H1 (cell line): Measurements from ENCODE around the gene GET3. TPM values are rescaled to one million over a fixed set of nuclear protein-coding genes. Genes with fewer than 3 reads are reported as not detected.

ENCODE experiments used
- CTCF ChIA-PET: fragments of 300-600 bp; sonication (Branson Sonifier 250); formaldehyde crosslinking; loops from one replicate; lab custom pipeline; 2021; ENCODE audit not compliant: partially characterized antibody; lab: Charles Lee
- POLR2A ChIA-PET: fragments of 300-600 bp; sonication (Branson Sonifier 250); formaldehyde crosslinking; loops from one replicate; lab custom pipeline; 2021; ENCODE audit warnings: inconsistent platforms; ENCODE audit not compliant: partially characterized antibody; lab: Charles Lee
- DNase-seq, 2 experiments: peaks; one replicate each; pipeline versions ENCODE4 v3.0.0 to v3.0.0-alpha.2; 2010 to 2022; ENCODE audit warnings: low spot score in 2 of 2, low read depth in 1 of 2, mixed read lengths in 1 of 2
- FAIRE-seq: peaks from 2 replicates; lab custom pipeline; 2011; peaks lifted over from hg19 to GRCh38; lab: Jason Lieb, UNC
- H2AFZ ChIP-seq: 2 replicates; pipeline ENCODE4 v1.8.1; 2012; ENCODE audit warnings: low read length, inconsistent platforms
- H2AK5ac ChIP-seq: 2 replicates; pipeline ENCODE4 v1.6.1; 2013; ENCODE audit warnings: low read depth, low read length
- H2BK120ac ChIP-seq: replicated peaks from 2 replicates; pipeline ENCODE3; 2013; ENCODE audit warnings: low read depth, low read length, inconsistent platforms
- H2BK12ac ChIP-seq: 2 replicates; pipeline ENCODE4 v1.6.1; 2013; ENCODE audit warnings: low read depth, low read length
- H2BK15ac ChIP-seq: 2 replicates; pipeline ENCODE4 v1.6.1; 2013; ENCODE audit warnings: low read length
- H2BK20ac ChIP-seq: 2 replicates; pipeline ENCODE4 v1.6.1; 2013; ENCODE audit warnings: low read length
- H2BK5ac ChIP-seq: 2 replicates; pipeline ENCODE4 v1.6.1; 2013; ENCODE audit warnings: low read depth, low read length
- H3K14ac ChIP-seq: 2 replicates; pipeline ENCODE4 v1.6.1; 2013; ENCODE audit warnings: inconsistent platforms; ENCODE audit not compliant: insufficient read length
- H3K18ac ChIP-seq: 2 replicates; pipeline ENCODE4 v1.6.1; 2013; ENCODE audit warnings: low read length; ENCODE audit errors: extremely low read depth
- H3K23ac ChIP-seq: 2 replicates; pipeline ENCODE4 v1.6.1; 2013; ENCODE audit warnings: inconsistent platforms; ENCODE audit not compliant: insufficient read length
- H3K23me2 ChIP-seq: 2 replicates; pipeline ENCODE4 v1.6.1; 2013; ENCODE audit warnings: low read depth, low read length
- H3K27ac ChIP-seq: 2 replicates; pipeline ENCODE4 v1.6.1; 2011; ENCODE audit warnings: low read depth, low read length, inconsistent platforms
- H3K27me3 ChIP-seq, 4 experiments: replicated peaks in 1 of 4; 1 replicate in 1 of 4; 2 replicates in 3 of 4; pipeline versions ENCODE4 v1.6.1 to v1.8.1; 2011 to 2013; ENCODE audit warnings: low read length in 3 of 4, mild to moderate bottlenecking in 3 of 4, inconsistent platforms in 2 of 4, mixed read lengths in 2 of 4, moderate library complexity in 1 of 4; ENCODE audit not compliant: control insufficient read depth in 3 of 4, insufficient read depth in 3 of 4; ENCODE audit errors: extremely low read depth in 1 of 4
- H3K36me3 ChIP-seq, 4 experiments: 2 replicates each; pipeline versions ENCODE4 v1.6.1 to v1.8.1; 2011 to 2013; ENCODE audit warnings: mild to moderate bottlenecking in 4 of 4, low read length in 3 of 4, moderate library complexity in 2 of 4, control low read depth in 1 of 4, inconsistent platforms in 1 of 4; ENCODE audit not compliant: insufficient read depth in 4 of 4, control insufficient read depth in 2 of 4
- H3K4ac ChIP-seq: replicated peaks from 2 replicates; pipeline ENCODE3; 2013; ENCODE audit warnings: low read length, low read depth, mixed read lengths, inconsistent platforms; ENCODE audit not compliant: insufficient read length
- H3K4me1 ChIP-seq, 4 experiments: replicated peaks in 1 of 4; 1 replicate in 1 of 4; 2 replicates in 3 of 4; pipeline versions ENCODE4 v1.6.1 to v1.8.1; 2011 to 2013; ENCODE audit warnings: low read length in 3 of 4, inconsistent platforms in 2 of 4, mixed read lengths in 1 of 4; ENCODE audit not compliant: insufficient read depth in 4 of 4, control insufficient read depth in 3 of 4
- H3K4me2 ChIP-seq, 2 experiments: 2 replicates each; pipeline versions ENCODE4 v1.6.1 to v1.8.1; 2011 to 2013; ENCODE audit warnings: low read depth in 2 of 2, low read length in 2 of 2, control low read depth in 1 of 2, inconsistent platforms in 1 of 2, mild to moderate bottlenecking in 1 of 2; ENCODE audit not compliant: insufficient read depth in 1 of 2
- H3K4me3 ChIP-seq, 4 experiments: fragments of 200-600, 300-600 bp in 1 of 4; sonication (generic), shearing (Covaris generic), sonication (Bioruptor Twin) in 1 of 4; 2 replicates each; pipeline versions ENCODE4 v1.5.1 to v1.8.1; 2011 to 2016; ENCODE audit warnings: low read length in 4 of 4, low read depth in 3 of 4, control low read depth in 2 of 4, inconsistent platforms in 2 of 4, mild to moderate bottlenecking in 2 of 4, mixed read lengths in 1 of 4, moderate library complexity in 1 of 4; ENCODE audit not compliant: insufficient read depth in 2 of 4; ENCODE audit errors: extremely low read depth in 1 of 4
- H3K56ac ChIP-seq: replicated peaks from 2 replicates; pipeline ENCODE3; 2013; ENCODE audit warnings: low read depth, mild to moderate bottlenecking, mixed read lengths, low read length, inconsistent platforms; ENCODE audit not compliant: insufficient read length
- H3K79me1 ChIP-seq: 2 replicates; pipeline ENCODE4 v1.6.1; 2013; ENCODE audit warnings: low read depth, low read length, control low read depth
- H3K79me2 ChIP-seq, 2 experiments: 2 replicates each; pipeline versions ENCODE4 v1.6.1 to v1.8.1; 2012 to 2013; ENCODE audit warnings: low read length in 2 of 2, mild to moderate bottlenecking in 2 of 2, inconsistent platforms in 1 of 2; ENCODE audit not compliant: insufficient read depth in 2 of 2, control insufficient read depth in 1 of 2
- H3K9ac ChIP-seq, 4 experiments: replicated peaks in 1 of 4; 1 replicate in 1 of 4; 2 replicates in 3 of 4; pipeline versions ENCODE4 v1.6.1 to v1.8.1; 2011 to 2013; ENCODE audit warnings: low read depth in 3 of 4, low read length in 3 of 4, control low read depth in 2 of 4, mild to moderate bottlenecking in 2 of 4, moderate library complexity in 2 of 4, inconsistent platforms in 1 of 4; ENCODE audit errors: extremely low read depth in 1 of 4
- H3K9me3 ChIP-seq, 2 experiments: 2 replicates each; pipeline versions ENCODE4 v1.6.1 to v1.8.1; 2012 to 2013; ENCODE audit warnings: mild to moderate bottlenecking in 2 of 2, moderate library complexity in 2 of 2, control low read depth in 1 of 2, inconsistent platforms in 1 of 2, low read depth in 1 of 2, low read length in 1 of 2, mixed read lengths in 1 of 2; ENCODE audit not compliant: insufficient read depth in 2 of 2
- H4K20me1 ChIP-seq, 2 experiments: replicated peaks in 1 of 2; 2 replicates each; pipeline versions ENCODE3 to v1.8.1; 2011 to 2013; ENCODE audit warnings: inconsistent platforms in 2 of 2, low read length in 2 of 2, mild to moderate bottlenecking in 1 of 2; ENCODE audit not compliant: insufficient read depth in 2 of 2, control insufficient read depth in 1 of 2
- H4K5ac ChIP-seq: 2 replicates; pipeline ENCODE4 v1.6.1; 2013; ENCODE audit warnings: low read length, low read depth, mixed read lengths, inconsistent platforms; ENCODE audit not compliant: insufficient read length
- H4K8ac ChIP-seq: 2 replicates; pipeline ENCODE4 v1.8.0; 2013; ENCODE audit warnings: mild to moderate bottlenecking, moderate library complexity, low read length, inconsistent platforms; ENCODE audit not compliant: insufficient read depth; ENCODE audit errors: extremely low read depth
- H4K91ac ChIP-seq: replicated peaks from 2 replicates; pipeline ENCODE3; 2013; ENCODE audit warnings: low read length, mixed read lengths, inconsistent platforms; ENCODE audit not compliant: insufficient read length
- ATF2 ChIP-seq: IDR thresholded peaks from 2 replicates; pipeline ENCODE4 v1.6.1; 2012; ENCODE audit warnings: low read length, inconsistent platforms
- EGR1 ChIP-seq: IDR thresholded peaks from 2 replicates; pipeline ENCODE4 v1.6.1; 2011; ENCODE audit warnings: low read depth, low read length, borderline replicate concordance
- PHF8 ChIP-seq: fragments of 200-600 bp; sonication (generic); conservative IDR thresholded peaks from 2 replicates; pipeline ENCODE4 v1.7.1; 2012; ENCODE audit warnings: low read depth, mild to moderate bottlenecking, inconsistent platforms, low read length, moderate library complexity
- WGBS, 2 experiments: shearing (Covaris generic) in 1 of 2; methylation state at CpG; one replicate each; pipeline versions ENCODE4 v1.1.6 to v1.1.7; 2013 to 2015; ENCODE audit warnings: low lambda C conversion rate in 2 of 2, mixed read lengths in 2 of 2, inconsistent platforms in 1 of 2, low coverage in 1 of 2, missing lambda C conversion rate in 1 of 2; ENCODE audit not compliant: insufficient replicate concordance in 2 of 2, insufficient coverage in 1 of 2, insufficient read length in 1 of 2; ENCODE audit errors: extremely low coverage in 1 of 2, missing lambda C conversion rate in 1 of 2; 5-methylcytosine and 5-hydroxymethylcytosine counted together
- polyA plus RNA-seq, 7 experiments: library from polyadenylated mRNA; depleted of rRNA in 3 of 7; stranded (reverse) in 5 of 7; unstranded in 2 of 7; fragments of >200 nt in 5 of 7; fragments of 200-250 nt in 2 of 7; gene quantifications; 1 replicate in 5 of 7; 2 replicates in 1 of 7; 4 replicates in 1 of 7; pipeline versions ENCODE4 v1.2.1 to v1.2.3, GENCODE V29; 2011 to 2013; ENCODE audit warnings: missing spikeins in 2 of 7, mixed read lengths in 2 of 7
- total RNA-seq: library from RNA; stranded (reverse); fragmentation: NEBNext Ultra II Directional; extraction: Animal tissue kit (Norgen Biotek cat#: 25700); gene quantifications from 2 replicates; pipeline ENCODE4 v1.2.1, GENCODE V29; 2021

Gene GET3
- total and polyA plus RNA-seq, 2 of the 8 experiments (the other 6 are each of a cell fraction or from before 2014, with no cell fraction given) = 105 to 297 TPM

GRCh38 chr19:12770922-12771321 lies 33.6 kb downstream of the GET3 start:
- H3K36me3 ChIP-seq = peaks cover 0 to 22% (median 9%) of the 10 kb centered on the region in 4 experiments; a peak in 7 of 8 replicates
- no peak overlapping the region for H2BK20ac ChIP-seq
- 92% methylated on average over 12 of the region's 13 CpGs; no CpG with 5 or more reads in 1 of the 2 experiments for WGBS, 2 experiments
- H3K79me2 ChIP-seq = no peaks in the 10 kb centered on the region
- no peak overlapping the region for H3K23ac ChIP-seq
- no peak overlapping the region for H4K5ac ChIP-seq
- H3K9ac ChIP-seq = no peak overlapping the region
- no peak overlapping the region for H2AFZ ChIP-seq
- no peak overlapping the region for H2BK120ac ChIP-seq
- POLR2A ChIA-PET = interaction anchor here (1.3 to 16.6 kb wide), 4 partner anchors 13 to 37 kb away, joined by 7 to 317 read pairs (median 12); partner anchors contain the start of genes BEST2, JUNB, PRDX2 and THSD8
- no peak overlapping the region for H2AK5ac ChIP-seq
- H3K56ac ChIP-seq = no peak overlapping the region
- H3K23me2 ChIP-seq = peaks cover 7% of the 10 kb centered on the region; the same call in 1 of the 2 replicates
- H3K14ac ChIP-seq = no peak overlapping the region
- peaks cover 2 to 15% (median 8%) of the 10 kb centered on the region in 4 experiments for H3K4me1 ChIP-seq
- no peak overlapping the region for H4K91ac ChIP-seq
- H3K27me3 ChIP-seq = no peaks in the 10 kb centered on the region
- H4K8ac ChIP-seq = no peak overlapping the region
- H2BK12ac ChIP-seq = no peak overlapping the region
- H3K4ac ChIP-seq = no peak overlapping the region
- no peak overlapping the region for H2BK15ac ChIP-seq
- DNase-seq = no peak
- no peak overlapping the region for H3K4me3 ChIP-seq
- H4K20me1 ChIP-seq = peaks cover 0 to 3% of the 10 kb centered on the region in 2 experiments
- H2BK5ac ChIP-seq = no peak overlapping the region
- no peak for FAIRE-seq
- no peaks in the 10 kb centered on the region for H3K9me3 ChIP-seq
- H3K4me2 ChIP-seq = no peak overlapping the region
- no peaks in the 10 kb centered on the region for H3K79me1 ChIP-seq
- TF ChIP-seq PHF8 (no peak), ATF2 (no peak), EGR1 (no peak)
- no peak overlapping the region for H3K27ac ChIP-seq
- CTCF ChIA-PET = interaction anchor here (0.9 to 11.2 kb wide), 4 partner anchors 8 to 48 kb away, joined by 4 to 137 read pairs (median 32); no protein-coding TSS in a partner anchor
- no peak overlapping the region for H3K18ac ChIP-seq
